ENCODE measurements around the gene DIO3.

GRCh38 chr14:101600891-101601605 lies 39.8 kb downstream of the DIO3 start:
- TF ChIP-seq CHD1 (IDR thresholded peaks at IDR 0.05; ENCODE audit: low read depth, low read length) (no peak), CTCF (conservative IDR thresholded peaks at IDR 0.05; ENCODE audit: low read depth, low read length) (no peak), SMC3 (IDR thresholded peaks at IDR 0.05; ENCODE audit: low read depth, low read length) (no peak), POLR2A (IDR thresholded peaks at IDR 0.05; ENCODE audit: low read depth, low read length) (no peak), RFX5 (IDR thresholded peaks at IDR 0.05; ENCODE audit: low read depth, low read length) (no peak), MAFK (IDR thresholded peaks at IDR 0.05; ENCODE audit: low read depth, low read length) (no peak), USF2 (IDR thresholded peaks at IDR 0.05; ENCODE audit: low read depth, low read length) (no peak), CEBPB (IDR thresholded peaks at IDR 0.05; ENCODE audit: low read depth, low read length) (no peak)

Data from IMR-90 (cell line).